Measurements from ENCODE around the gene ARHGEF1. TPM values are rescaled to one million over a fixed set of nuclear protein-coding genes. Genes with fewer than 3 reads are reported as not detected.

Gene ARHGEF1
- total RNA-seq, 6 experiments from 2014 or later: 63.8 to 73.3 (median 68.2) TPM

GRCh38 chr19:41918095-41918494, 35.1 kb downstream of the ARHGEF1 start:
- no peaks in the 10 kb centered on the region for H3K9me3 Mint-ChIP-seq

DNA sequence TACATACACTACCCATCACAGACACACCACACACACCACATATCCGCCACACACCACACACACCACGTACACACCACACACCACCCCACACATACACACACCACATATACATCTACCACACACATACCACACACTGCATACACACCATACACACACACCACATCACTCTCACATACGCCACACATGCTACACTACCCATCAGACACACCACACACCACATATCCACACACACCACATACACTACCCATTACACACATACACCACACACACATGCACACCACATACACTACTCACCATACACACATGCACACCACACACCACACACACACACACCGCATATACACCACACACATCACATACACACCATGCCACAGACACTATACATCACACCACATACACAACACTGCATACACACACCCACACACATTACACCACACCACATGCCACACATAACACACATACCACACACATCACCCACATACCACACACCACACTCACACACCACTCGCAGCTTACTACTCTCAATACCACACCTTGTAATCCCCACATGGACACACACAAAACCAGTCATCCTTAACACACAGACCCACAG, 35.8 kb downstream of the ARHGEF1 start:
- Mint-ChIP-seq H3K9me3 (no peaks in the 10 kb centered on the region), H3K27ac (no peak overlapping the region), H3K4me3 (no peak overlapping the region), H3K4me1 (ENCODE audit: low read depth) (no peaks in the 10 kb centered on the region), H3K36me3 (ENCODE audit: low read depth) (no peaks in the 10 kb centered on the region), H3K27me3 (ENCODE audit: insufficient read depth) (peaks cover 26% of the 10 kb centered on the region)
- no peak for DNase-seq
- TF ChIP-seq, protein P1, sequence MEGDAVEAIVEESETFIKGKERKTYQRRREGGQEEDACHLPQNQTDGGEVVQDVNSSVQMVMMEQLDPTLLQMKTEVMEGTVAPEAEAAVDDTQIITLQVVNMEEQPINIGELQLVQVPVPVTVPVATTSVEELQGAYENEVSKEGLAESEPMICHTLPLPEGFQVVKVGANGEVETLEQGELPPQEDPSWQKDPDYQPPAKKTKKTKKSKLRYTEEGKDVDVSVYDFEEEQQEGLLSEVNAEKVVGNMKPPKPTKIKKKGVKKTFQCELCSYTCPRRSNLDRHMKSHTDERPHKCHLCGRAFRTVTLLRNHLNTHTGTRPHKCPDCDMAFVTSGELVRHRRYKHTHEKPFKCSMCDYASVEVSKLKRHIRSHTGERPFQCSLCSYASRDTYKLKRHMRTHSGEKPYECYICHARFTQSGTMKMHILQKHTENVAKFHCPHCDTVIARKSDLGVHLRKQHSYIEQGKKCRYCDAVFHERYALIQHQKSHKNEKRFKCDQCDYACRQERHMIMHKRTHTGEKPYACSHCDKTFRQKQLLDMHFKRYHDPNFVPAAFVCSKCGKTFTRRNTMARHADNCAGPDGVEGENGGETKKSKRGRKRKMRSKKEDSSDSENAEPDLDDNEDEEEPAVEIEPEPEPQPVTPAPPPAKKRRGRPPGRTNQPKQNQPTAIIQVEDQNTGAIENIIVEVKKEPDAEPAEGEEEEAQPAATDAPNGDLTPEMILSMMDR (IDR thresholded peaks at IDR 0.05): no peak

More at GRCh38 chr19:41918095-41918494, 35.1 kb downstream of the ARHGEF1 start:
- DNase-seq: no peak
- no peaks in the 10 kb centered on the region for H3K36me3 Mint-ChIP-seq (ENCODE audit: low read depth)
- TF ChIP-seq, protein P1 (IDR thresholded peaks at IDR 0.05): no peak
- no peak overlapping the region for H3K27ac Mint-ChIP-seq
- peaks cover 24% of the 10 kb centered on the region for H3K27me3 Mint-ChIP-seq (ENCODE audit: insufficient read depth)
- H3K4me1 Mint-ChIP-seq (ENCODE audit: low read depth): no peaks in the 10 kb centered on the region
- H3K4me3 Mint-ChIP-seq: no peak overlapping the region

GRCh38 chr19:41919948-41920712, 37.1 kb downstream of the ARHGEF1 start:
- no peaks in the 10 kb centered on the region for H3K9me3 Mint-ChIP-seq
- H3K4me3 Mint-ChIP-seq: no peak overlapping the region
- DNase-seq: no peak
- H3K36me3 Mint-ChIP-seq (ENCODE audit: low read depth): no peaks in the 10 kb centered on the region
- H3K4me1 Mint-ChIP-seq (ENCODE audit: low read depth): no peaks in the 10 kb centered on the region
- H3K27ac Mint-ChIP-seq: no peak overlapping the region
- TF ChIP-seq, protein P1 (IDR thresholded peaks at IDR 0.05): no peak
- peaks cover 20% of the 10 kb centered on the region for H3K27me3 Mint-ChIP-seq (ENCODE audit: insufficient read depth)

DNA sequence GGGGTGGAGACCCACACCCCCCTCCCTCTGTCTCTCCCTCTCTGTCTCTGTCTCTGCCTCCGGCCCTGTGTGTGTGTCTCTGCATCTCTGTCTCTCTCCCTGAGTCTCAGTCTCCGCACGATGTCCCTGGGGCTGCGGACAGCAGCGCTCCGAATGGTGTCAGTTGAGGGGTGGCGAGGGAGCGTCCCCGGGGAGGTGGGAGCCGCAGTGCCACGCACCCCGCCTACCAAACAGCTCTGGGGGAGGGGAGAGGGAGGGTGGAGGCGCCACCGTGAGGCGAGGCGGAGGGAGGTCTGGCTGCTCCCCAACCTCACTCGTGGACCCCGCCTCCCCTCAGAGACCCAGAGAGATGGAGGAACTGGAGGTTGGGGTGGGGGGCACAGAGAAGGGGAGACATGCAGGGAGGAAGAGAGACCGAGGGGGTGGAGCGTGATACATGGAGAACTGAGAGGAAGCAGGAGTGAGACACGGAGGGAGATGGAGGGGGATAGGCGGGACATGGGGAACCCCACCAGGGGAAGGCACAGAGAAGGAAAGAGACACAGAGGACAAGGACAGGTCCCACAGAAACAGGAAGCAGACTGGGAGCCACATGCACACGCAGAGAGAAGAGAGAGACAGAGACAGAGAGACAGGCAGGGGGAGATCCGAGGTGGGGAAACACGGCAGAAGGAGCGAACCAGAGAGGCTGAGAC, 38.0 kb downstream of the ARHGEF1 start:
- H3K4me3 Mint-ChIP-seq: no peak overlapping the region
- H3K27me3 Mint-ChIP-seq (ENCODE audit: insufficient read depth): peaks cover 20% of the 10 kb centered on the region
- H3K9me3 Mint-ChIP-seq: no peaks in the 10 kb centered on the region
- DNase-seq: no peak
- TF ChIP-seq, protein P1 (IDR thresholded peaks at IDR 0.05): no peak
- H3K4me1 Mint-ChIP-seq (ENCODE audit: low read depth): no peaks in the 10 kb centered on the region
- no peak overlapping the region for H3K27ac Mint-ChIP-seq
- no peaks in the 10 kb centered on the region for H3K36me3 Mint-ChIP-seq (ENCODE audit: low read depth)

- TF ChIP-seq, protein P1 (IDR thresholded peaks at IDR 0.05): no peak
- Mint-ChIP-seq H3K27me3 (ENCODE audit: insufficient read depth) (peaks cover 20% of the 10 kb centered on the region), H3K4me3 (no peak overlapping the region)
Observed at GRCh38 chr19:41921577-41922576, 38.9 kb downstream of the ARHGEF1 start.

More at GRCh38 chr19:41921577-41922576, 38.9 kb downstream of the ARHGEF1 start:
- Mint-ChIP-seq H3K9me3 (no peaks in the 10 kb centered on the region), H3K27ac (no peak overlapping the region), H3K4me1 (ENCODE audit: low read depth) (no peaks in the 10 kb centered on the region), H3K36me3 (ENCODE audit: low read depth) (no peaks in the 10 kb centered on the region)
- no peak for DNase-seq
